NB4 (cell line): ENCODE results near the gene BBS9.

Source experiments
- MYC ChIP-seq: IDR thresholded peaks from 2 replicates; pipeline ENCODE4 v1.6.1; 2011; ENCODE audit warnings: low read depth, low read length
- POLR2A ChIP-seq: IDR thresholded peaks from 2 replicates; pipeline ENCODE4 v1.6.1; 2011; ENCODE audit warnings: mild to moderate bottlenecking; ENCODE audit not compliant: insufficient read length; ENCODE audit errors: extremely low read depth
- TF ChIP-seq, protein P1 (sequence below): IDR thresholded peaks from one replicate; pipeline ENCODE4 v1.5.1; 2012; ENCODE audit warnings: low read depth, low read length

DNA sequence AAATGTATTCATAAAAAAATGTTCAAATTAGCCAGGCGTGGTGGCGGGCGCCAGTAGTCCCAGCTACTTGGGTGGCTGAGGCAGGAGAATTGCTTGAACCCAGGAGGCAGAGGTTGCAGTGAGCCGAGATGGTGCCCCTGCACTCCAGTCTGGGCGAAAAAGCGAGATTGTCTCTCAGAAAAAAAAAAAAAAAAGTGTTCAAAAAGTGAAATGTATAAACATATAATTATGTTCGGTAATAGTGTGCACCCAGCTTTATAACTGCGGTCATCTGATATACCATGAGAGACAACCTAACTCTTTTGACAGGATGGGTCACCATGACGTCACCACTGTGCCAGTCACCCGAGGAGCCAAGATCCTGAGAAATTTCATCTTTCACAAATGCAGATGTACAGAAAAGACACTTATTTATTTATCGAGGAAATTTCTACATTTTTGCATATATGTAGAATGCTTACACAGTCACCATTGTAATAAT is 19.6 kb upstream of the BBS9 start:
- TF ChIP-seq, protein P1, sequence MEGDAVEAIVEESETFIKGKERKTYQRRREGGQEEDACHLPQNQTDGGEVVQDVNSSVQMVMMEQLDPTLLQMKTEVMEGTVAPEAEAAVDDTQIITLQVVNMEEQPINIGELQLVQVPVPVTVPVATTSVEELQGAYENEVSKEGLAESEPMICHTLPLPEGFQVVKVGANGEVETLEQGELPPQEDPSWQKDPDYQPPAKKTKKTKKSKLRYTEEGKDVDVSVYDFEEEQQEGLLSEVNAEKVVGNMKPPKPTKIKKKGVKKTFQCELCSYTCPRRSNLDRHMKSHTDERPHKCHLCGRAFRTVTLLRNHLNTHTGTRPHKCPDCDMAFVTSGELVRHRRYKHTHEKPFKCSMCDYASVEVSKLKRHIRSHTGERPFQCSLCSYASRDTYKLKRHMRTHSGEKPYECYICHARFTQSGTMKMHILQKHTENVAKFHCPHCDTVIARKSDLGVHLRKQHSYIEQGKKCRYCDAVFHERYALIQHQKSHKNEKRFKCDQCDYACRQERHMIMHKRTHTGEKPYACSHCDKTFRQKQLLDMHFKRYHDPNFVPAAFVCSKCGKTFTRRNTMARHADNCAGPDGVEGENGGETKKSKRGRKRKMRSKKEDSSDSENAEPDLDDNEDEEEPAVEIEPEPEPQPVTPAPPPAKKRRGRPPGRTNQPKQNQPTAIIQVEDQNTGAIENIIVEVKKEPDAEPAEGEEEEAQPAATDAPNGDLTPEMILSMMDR, result no peak
- TF ChIP-seq POLR2A, result no peak
- TF ChIP-seq MYC, result no peak
